DMS79 treated with DMSO at 0.1 percent for 48 hours (cell line): ENCODE data around the gene DCTN1.
"Not testable (repeated sequence)": the region's sequence is repeated elsewhere in the genome, so short reads cannot be mapped to it uniquely, and the experiment has no call there.

Source experiments
- DNase-seq: peaks from one replicate; lab custom pipeline; 2025; lab: John Stamatoyannopoulos, UW

Gene DCTN1

GRCh38 chr2:74369976-74370375 lies 10.1 kb downstream of the DCTN1 start:
- no peak for DNase-seq

GRCh38 chr2:74368499-74368898 lies 11.6 kb downstream of the DCTN1 start:
- no peak for DNase-seq

GRCh38 chr2:74367789-74368188 lies 12.3 kb downstream of the DCTN1 start:
- DNase-seq = no peak

DNA sequence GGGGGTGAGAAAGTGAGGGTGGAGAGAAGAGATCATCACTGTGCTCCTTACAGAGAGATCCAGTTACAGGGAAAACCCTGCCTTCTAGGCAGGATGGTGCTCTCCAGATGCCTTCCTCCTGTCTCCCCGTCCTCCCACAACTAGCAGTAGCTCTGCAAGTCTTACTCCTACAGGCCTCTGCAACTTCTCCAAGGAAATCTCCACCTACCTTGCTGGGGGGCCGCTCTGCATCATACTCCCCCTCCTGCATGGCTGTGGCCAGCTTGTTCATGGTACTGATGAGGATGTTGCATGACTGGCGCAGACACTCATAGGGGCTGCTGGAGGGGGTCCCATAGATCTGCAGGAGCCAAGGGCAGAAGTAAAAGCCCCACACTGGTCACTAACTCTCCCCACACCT lies 14.1 kb downstream of the DCTN1 start:
- DNase-seq = no peak

GRCh38 chr2:74364533-74365505 lies 15.3 kb downstream of the DCTN1 start:
- DNase-seq = no peak

- no peak for DNase-seq
These were observed 18.8 kb downstream of the DCTN1 start for GRCh38 chr2:74361327-74361726.

GRCh38 chr2:74357627-74358026 lies 22.5 kb downstream of the DCTN1 start:
- DNase-seq = no peak

DNA sequence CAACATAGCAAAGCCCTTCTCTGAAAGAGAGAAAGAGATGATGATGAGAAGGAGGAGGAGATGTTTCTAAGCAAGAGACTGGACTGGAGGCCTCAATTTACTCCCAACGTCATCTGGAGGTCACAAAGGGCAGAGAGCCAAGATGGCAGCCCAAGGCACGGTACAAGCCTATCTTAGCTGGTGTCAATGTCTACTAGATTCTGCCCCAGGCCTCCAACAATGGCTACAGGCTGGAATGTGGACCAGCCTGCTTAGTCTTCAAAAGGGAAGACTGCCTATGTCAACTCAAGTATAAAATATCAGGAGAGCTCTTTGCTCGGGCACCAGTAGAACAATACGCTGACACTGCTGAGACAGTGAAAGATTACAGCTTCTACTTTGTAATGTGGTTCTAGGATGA lies 30.2 kb downstream of the DCTN1 start:
- DNase-seq = no peak

DNA sequence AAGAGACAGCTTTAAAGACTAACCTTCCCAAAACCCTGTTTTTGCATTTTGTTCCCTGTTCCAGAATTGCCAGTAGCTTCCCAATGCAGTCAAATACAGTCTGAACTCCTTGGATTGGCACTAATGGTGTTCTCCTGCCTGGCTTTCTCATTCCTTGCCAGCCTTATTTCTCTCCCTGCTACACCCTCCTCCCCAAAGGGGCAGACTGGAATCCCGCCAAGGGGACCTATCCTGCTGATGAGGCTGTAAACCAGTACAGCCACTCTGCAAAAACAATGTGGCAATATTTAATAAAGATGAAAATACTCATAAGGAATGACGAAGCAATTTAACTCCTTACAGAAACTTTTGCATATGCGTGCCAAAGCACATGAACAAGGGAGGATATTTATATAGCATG lies 32.4 kb downstream of the DCTN1 start:
- DNase-seq = no peak

GRCh38 chr2:74347303-74347702 lies 32.8 kb downstream of the DCTN1 start:
- DNase-seq = no peak

GRCh38 chr2:74345272-74345943 lies 34.7 kb downstream of the DCTN1 start:
- no peak for DNase-seq

DNA sequence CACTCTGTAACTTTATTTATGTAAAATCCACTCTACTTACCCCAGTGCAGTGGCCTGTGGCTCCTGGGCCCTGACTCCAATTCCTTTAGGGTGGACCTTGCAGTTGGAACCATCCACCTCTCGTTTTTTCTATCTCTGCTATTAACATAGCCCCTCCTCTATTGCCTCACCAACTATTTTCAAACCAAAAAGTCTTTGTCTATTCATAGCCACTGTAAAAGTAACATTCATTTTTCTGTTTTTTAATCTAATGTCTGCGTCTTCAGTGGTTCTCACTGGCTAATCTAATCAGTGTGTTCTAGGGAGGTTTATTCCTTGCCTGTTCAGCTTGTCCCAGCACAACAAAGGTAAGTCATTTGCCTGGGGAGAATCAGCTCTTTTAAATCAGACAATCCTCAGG lies 36.8 kb downstream of the DCTN1 start, which contains the start of gene SLC4A5:
TSS of gene SLC4A5 (minus strand) at position 101 of the 400 bp plus-strand sequence. CDS start 28,393 bp downstream, outside the sequence.
- no peak for DNase-seq

DNA sequence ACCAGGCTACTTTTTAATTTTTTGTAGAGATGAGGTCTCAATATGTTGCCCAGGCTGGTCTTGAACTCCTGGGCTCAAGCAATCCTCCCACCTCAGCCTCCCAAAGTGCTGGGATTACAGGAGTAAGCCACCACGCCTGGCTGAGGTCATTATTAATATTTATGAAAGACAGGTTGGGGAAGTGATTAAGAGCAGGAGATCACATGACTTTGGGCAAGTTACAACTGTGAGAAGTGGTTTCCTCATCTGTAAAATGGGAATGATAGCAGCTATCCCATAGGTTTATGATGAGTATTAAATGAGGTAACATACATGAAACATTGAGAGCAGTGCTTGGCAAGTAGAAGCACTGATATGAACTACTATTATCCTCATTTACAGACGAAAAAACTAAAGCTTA lies 43.9 kb downstream of the DCTN1 start:
- not testable (repeated sequence) for DNase-seq

DNA sequence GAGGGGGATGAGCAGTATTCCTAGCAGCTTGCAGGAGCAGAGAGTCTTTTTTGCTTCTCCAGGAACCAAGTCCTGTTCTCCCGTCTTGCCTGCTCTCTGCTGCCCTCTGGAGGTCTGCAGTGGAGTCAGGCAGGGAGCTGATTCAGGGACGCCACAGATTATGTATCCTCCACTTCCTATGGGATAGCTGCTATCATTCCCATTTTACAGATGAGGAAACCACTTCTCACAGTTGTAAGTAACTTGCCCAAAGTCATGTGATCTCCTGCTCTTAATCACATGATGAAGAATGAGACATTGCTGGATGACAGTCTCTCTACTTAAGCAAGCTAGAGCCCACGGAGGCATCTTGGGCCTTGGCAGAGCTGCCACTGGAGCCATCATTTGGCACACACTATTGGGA lies 45.2 kb downstream of the DCTN1 start:
- peak; percentile 57 for DNase-seq

DNA sequence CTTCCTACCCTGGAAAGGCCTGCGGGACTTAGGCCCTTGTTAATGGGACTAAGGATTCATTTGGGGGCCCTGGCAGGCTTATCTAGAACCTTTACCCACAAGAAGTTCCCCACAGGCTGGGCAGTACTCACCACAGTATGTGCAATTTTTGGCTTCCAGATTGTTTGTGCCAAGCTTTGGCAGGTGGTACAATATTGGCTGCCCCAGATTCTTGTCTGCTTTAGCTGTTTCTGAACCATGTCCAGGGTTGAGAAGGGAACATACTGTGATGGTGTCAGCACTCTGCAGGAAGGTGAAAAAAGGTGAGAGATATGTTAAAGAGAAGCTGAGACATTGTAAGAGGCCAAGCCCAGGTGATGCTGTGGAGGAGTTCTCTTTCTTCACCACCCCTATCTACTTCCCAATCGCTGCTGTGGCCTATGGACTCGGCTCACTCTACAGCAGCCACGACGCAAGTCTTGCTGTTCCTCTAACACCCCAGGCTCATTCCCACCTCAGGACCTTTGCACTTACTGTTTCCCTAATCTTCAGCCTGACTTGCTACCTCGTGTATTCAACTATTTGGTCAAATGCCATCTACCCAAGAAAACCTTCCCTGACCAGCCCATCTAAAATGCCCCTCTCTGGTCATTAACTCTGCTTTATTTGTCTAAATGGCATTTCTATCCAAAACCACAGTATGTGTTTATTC lies 46.1 kb downstream of the DCTN1 start:
- no peak for DNase-seq

- no peak for DNase-seq
These were observed 46.9 kb downstream of the DCTN1 start for GRCh38 chr2:74333175-74333574.

DNA sequence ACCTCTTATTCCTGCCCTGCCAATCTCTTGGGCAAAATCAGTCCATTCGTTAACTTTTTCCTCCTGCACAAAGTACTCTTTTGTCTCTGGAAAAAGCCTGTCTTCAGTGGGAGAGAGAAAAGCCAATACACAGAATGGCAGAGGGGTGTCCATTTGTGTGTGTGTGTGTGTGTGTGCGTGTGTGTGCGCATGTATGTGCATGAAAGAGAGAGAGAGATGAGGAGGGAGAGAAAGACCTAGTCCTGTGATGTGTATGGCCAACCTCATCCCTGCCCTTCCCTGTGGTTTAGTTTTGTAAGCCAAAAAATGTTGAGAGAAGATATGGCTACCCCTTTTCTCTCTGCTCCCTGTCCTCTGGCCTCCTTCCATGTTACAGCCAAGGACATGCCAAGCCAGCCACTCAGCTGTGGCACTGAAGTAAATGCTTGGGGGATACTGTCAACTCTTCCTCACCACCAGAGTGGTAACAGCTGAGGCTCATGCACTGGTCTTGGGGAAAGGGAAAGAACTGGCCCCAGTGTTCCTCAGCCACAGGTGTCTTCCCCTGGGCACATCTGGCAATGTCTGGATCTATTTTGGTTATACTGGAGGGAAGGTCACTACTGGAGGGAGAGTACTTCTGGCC lies 47.4 kb downstream of the DCTN1 start:
- DNase-seq = no peak

GRCh38 chr2:74328573-74328972 lies 51.5 kb downstream of the DCTN1 start:
- DNase-seq = no peak

GRCh38 chr2:74328074-74328473 lies 52.0 kb downstream of the DCTN1 start:
- DNase-seq = no peak

- no peak for DNase-seq
These were observed 52.5 kb downstream of the DCTN1 start for GRCh38 chr2:74327627-74328026.

DNA sequence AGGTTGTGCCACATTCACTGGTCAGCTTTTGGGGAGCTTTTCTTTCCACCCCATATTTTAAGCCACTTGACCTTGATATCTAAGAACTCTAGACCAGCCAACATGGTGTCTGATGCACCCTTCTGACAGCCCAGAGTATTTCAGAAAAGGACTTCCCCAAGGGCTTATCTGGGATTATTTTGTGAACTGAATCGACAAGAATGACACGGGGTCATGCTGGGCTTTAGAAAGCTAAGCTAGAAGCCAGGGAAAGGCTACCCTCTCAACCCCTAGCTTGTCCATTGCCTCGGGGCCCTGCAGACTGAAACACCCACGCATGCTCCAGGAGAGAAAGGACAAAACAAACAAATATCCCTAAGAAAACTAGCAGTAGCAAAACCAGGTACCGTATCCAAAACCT lies 52.9 kb downstream of the DCTN1 start:
- no peak for DNase-seq

- DNase-seq = no peak
These were observed 54.3 kb downstream of the DCTN1 start for GRCh38 chr2:74325815-74326214.
